ENCODE data around the gene FAM118B.

FAM118B gene

DNA sequence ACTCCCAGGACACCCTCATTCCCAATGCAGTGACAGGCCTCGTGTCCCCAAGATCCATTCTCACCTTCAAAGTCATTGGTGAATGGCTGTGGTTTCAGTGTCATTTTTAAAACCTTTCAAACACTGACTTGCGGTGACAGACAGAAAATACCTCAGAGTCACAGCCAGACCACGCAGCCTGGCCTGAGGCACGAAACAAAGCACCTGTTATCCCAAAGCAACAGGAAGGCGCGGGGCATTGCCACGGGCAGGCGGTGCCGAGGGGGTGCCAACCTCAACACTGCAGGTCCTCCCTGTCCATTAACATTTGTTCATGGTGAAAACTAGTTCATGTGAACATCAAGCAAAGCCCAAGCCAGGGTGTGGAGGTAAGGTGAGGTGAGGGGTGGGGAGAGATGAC lies 38.3 kb upstream of the FAM118B start:
- Histone ChIP-seq H3K27me3 (ENCODE audit: insufficient read depth, low read depth, severe bottlenecking) (no peaks in the 10 kb centered on the region), H3K27ac (no peak overlapping the region), H3K9me3 (ENCODE audit: severe bottlenecking) (no peaks in the 10 kb centered on the region), H3K4me3 (ENCODE audit: low read depth, low read length) (no peak overlapping the region), H3K36me3 (no peaks in the 10 kb centered on the region)
- no peak for DNase-seq
- TF ChIP-seq, protein P1, sequence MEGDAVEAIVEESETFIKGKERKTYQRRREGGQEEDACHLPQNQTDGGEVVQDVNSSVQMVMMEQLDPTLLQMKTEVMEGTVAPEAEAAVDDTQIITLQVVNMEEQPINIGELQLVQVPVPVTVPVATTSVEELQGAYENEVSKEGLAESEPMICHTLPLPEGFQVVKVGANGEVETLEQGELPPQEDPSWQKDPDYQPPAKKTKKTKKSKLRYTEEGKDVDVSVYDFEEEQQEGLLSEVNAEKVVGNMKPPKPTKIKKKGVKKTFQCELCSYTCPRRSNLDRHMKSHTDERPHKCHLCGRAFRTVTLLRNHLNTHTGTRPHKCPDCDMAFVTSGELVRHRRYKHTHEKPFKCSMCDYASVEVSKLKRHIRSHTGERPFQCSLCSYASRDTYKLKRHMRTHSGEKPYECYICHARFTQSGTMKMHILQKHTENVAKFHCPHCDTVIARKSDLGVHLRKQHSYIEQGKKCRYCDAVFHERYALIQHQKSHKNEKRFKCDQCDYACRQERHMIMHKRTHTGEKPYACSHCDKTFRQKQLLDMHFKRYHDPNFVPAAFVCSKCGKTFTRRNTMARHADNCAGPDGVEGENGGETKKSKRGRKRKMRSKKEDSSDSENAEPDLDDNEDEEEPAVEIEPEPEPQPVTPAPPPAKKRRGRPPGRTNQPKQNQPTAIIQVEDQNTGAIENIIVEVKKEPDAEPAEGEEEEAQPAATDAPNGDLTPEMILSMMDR (IDR thresholded peaks at IDR 0.05; ENCODE audit: low read depth, low read length) = no peak

DNA sequence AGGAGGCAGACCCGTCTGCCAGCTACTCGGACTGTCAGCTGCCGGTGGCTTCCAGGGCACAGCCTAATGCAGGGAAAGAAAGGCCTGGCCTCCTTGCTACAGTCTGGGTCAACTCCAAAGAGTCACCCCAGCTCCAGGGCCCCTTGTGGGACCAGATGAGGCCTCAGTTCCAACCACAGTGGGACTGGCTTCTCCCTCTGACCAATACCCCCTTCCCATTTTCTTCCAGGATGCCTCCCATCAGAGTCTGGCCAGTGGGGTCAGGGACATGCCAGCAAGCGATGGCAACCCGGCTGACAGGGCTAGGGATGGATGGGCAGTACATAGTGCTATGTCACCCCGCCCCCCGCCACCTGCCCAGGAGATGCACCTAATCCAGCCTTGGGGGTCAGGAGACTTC lies 36.8 kb upstream of the FAM118B start:
- no peak overlapping the region for H3K27ac ChIP-seq
- H3K27me3 ChIP-seq (ENCODE audit: insufficient read depth, low read depth, severe bottlenecking) = no peaks in the 10 kb centered on the region
- DNase-seq = no peak
- TF ChIP-seq, protein P1 (IDR thresholded peaks at IDR 0.05; ENCODE audit: low read depth, low read length) = no peak
- H3K9me3 ChIP-seq (ENCODE audit: severe bottlenecking) = no peaks in the 10 kb centered on the region
- H3K36me3 ChIP-seq = no peaks in the 10 kb centered on the region
- H3K4me3 ChIP-seq (ENCODE audit: low read depth, low read length) = no peak overlapping the region

DNA sequence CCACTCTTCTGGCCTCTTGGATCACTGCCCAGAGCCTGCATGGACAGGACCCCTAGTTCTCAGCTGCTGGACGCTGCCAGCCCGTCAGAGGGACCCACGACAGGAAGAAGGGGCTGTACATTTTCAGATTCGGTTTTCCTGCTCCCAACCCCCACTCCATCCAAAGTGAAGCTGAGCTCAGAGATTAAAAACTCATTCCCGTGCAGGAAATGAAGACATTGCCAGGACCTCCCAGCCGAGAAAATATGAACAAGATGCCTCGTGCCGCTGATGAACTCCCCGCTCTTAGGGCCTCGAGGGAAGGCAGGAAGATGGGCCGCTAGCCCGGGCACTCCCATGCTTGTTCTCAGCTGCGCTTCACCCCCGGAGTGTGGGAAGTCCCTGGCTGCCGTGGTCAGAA lies 36.2 kb upstream of the FAM118B start:
- DNase-seq = no peak
- no peaks in the 10 kb centered on the region for H3K27me3 ChIP-seq (ENCODE audit: insufficient read depth, low read depth, severe bottlenecking)
- TF ChIP-seq, protein P1 (IDR thresholded peaks at IDR 0.05; ENCODE audit: low read depth, low read length) = no peak

DNA sequence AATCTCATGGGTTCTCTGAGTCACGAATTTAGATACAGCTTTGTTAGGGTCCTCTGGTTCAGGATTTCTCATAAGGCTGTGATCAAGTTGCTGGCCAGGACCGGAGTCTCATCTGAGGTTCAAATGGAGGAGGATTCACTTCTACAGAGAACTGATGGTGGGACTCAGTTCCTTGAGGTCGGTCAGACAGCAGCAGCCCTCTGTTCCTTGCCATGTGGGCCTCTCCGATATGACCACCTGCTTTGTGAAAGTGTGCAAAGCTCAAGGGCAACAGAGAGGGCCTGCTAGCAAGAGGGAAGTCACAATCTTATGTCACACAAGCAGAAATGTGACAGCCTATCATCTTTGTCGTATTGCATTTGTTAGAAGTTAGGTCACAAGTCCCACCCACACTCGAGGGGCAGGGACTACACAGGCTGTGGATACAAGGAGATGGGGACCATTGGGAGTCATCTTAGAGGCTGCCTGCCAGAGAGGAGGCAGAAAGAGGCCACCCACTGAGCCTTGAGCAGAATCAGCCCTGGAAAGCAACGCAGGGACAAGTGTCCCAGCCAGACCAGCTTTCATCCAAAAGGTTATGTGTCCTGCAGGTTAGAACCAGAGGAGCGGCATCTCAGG lies 34.6 kb upstream of the FAM118B start:
- DNase-seq = no peak
- no peaks in the 10 kb centered on the region for H3K9me3 ChIP-seq (ENCODE audit: severe bottlenecking)
- H3K36me3 ChIP-seq = no peaks in the 10 kb centered on the region
- H3K27me3 ChIP-seq (ENCODE audit: insufficient read depth, low read depth, severe bottlenecking) = no peaks in the 10 kb centered on the region
- H3K27ac ChIP-seq = no peak overlapping the region
- TF ChIP-seq, protein P1 (IDR thresholded peaks at IDR 0.05; ENCODE audit: low read depth, low read length) = no peak
- H3K4me3 ChIP-seq (ENCODE audit: low read depth, low read length) = no peak overlapping the region

More for the DNA sequence above, 36.2 kb upstream of the FAM118B start:
- H3K27ac ChIP-seq = no peak overlapping the region
- no peaks in the 10 kb centered on the region for H3K36me3 ChIP-seq
- no peaks in the 10 kb centered on the region for H3K9me3 ChIP-seq (ENCODE audit: severe bottlenecking)
- H3K4me3 ChIP-seq (ENCODE audit: low read depth, low read length) = no peak overlapping the region

DNA sequence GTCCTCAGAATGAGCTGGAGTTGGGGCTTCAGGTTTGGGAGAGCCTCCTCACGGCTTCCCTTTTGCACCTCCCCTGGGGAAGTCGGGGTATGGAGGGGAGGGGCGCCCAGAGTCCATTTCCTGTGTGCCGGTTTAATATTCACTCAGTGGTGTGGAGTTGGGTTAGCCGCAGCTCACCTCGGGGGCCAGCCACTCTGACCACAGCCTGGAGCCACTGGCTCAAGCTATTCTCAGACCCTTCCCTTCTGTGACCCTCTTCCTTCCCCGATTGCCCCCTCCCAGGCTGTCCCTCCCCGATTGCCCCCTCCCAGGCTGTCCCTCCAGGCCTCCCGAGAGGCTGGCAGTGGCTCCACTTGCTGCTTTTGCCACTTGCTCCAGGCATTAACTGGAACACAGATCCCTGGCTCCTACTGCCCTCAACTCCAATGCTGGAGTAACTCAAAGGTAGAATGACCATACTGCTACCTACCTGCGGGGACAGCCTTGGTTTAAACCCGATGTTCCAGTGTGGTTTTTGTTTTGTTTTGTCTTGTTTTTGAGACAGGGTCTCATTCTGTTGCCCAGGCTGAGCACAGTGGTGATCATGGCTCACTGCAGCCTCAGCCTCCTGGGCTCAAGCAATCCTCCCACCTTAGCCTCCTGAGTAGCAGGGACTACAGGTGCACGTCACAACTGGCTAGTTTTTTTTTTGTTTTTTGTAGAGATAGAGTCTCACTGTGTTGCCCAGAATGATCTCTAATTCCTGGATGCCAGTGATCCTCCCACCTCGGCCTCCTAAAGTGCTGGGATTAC lies 29.4 kb upstream of the FAM118B start:
- Histone ChIP-seq H3K4me3 (ENCODE audit: low read depth, low read length) (no peak overlapping the region), H3K27me3 (ENCODE audit: insufficient read depth, low read depth, severe bottlenecking) (no peaks in the 10 kb centered on the region), H3K27ac (no peak overlapping the region), H3K36me3 (no peaks in the 10 kb centered on the region), H3K9me3 (ENCODE audit: severe bottlenecking) (no peaks in the 10 kb centered on the region)
- DNase-seq = no peak
- TF ChIP-seq, protein P1 (IDR thresholded peaks at IDR 0.05; ENCODE audit: low read depth, low read length) = no peak
